K562 (cell line): ENCODE data around the gene MARK4. TPM values are rescaled to one million over a fixed set of nuclear protein-coding genes. Genes with fewer than 3 reads are reported as not detected.

ENCODE experiments used
- ATAC-seq: fragments of 200-7000 bp; cut with Tn5 transposase; 3 replicates; pipeline ENCODE4 v1.9.1; 2020; ENCODE audit warnings: moderate library complexity
- BruUV-seq: library from RNA; stranded (reverse); fragments of 400-500 nt; replicated peaks from 2 replicates; lab custom pipeline; 2021; lab: Mats Ljungman, UMichigan
- CTCF ChIA-PET: fragments of 300-600 bp; formaldehyde crosslinking; extraction: SDS; loops from one replicate; lab custom pipeline; 2021; ENCODE audit warnings: low intra/inter-chr PET ratio; lab: Yijun Ruan, JAX
- POLR2A ChIA-PET: fragments of 300-600, 350-650 bp; sonication (Branson Sonifier 250); formaldehyde crosslinking; extraction: SDS; loops from one replicate; lab custom pipeline; 2021; ENCODE audit warnings: antibody characterized with exemption, inconsistent platforms; lab: Yijun Ruan, JAX
- DNase-seq, 4 experiments: peaks; one replicate each; pipeline versions ENCODE4 v3.0.0 to v3.0.0-alpha.2; 2011 to 2018; ENCODE audit warnings: low spot score in 3 of 4, mixed read lengths in 3 of 4; ENCODE audit errors: extremely low read depth in 1 of 4
- FAIRE-seq: peaks from 2 replicates; lab custom pipeline; 2011; peaks lifted over from hg19 to GRCh38; lab: Jason Lieb, UNC
- H2AFZ ChIP-seq: 2 replicates; pipeline ENCODE4 v1.6.0; 2011; ENCODE audit warnings: low read depth, low read length, control low read depth, inconsistent platforms
- H3K27ac ChIP-seq: fragments of 200-600 bp; 3 replicates; pipeline ENCODE4 v1.8.0; 2011; ENCODE audit warnings: low read depth, mild to moderate bottlenecking, control low read depth, inconsistent platforms, low read length, moderate library complexity, mixed read lengths; ENCODE audit errors: extremely low read depth
- H3K27me3 ChIP-seq, 2 experiments: fragments of 300-600 bp in 1 of 2; 2 replicates in 1 of 2; 3 replicates in 1 of 2; pipeline versions ENCODE4 v1.6.0 to v1.8.0; 2011; ENCODE audit warnings: inconsistent platforms in 2 of 2, low read length in 2 of 2, mild to moderate bottlenecking in 1 of 2, mixed read lengths in 1 of 2, moderate library complexity in 1 of 2; ENCODE audit not compliant: control insufficient read depth in 2 of 2, insufficient read depth in 2 of 2
- H3K36me3 ChIP-seq: fragments of 300-600 bp; 3 replicates; pipeline ENCODE4 v1.8.0; 2011; ENCODE audit warnings: mild to moderate bottlenecking, low read length, inconsistent platforms; ENCODE audit not compliant: control insufficient read depth, insufficient read depth
- H3K4me1 ChIP-seq, 2 experiments: fragments of 200-600 bp in 1 of 2; replicated peaks in 1 of 2; 2 replicates in 1 of 2; 3 replicates in 1 of 2; pipeline versions ENCODE4 v1.5.1 to v1.8.0; 2011; ENCODE audit warnings: inconsistent platforms in 2 of 2, low read length in 2 of 2, mild to moderate bottlenecking in 1 of 2, mixed read lengths in 1 of 2, moderate library complexity in 1 of 2; ENCODE audit not compliant: control insufficient read depth in 2 of 2, insufficient read depth in 2 of 2
- H3K4me2 ChIP-seq: 2 replicates; pipeline ENCODE4 v1.6.1; 2011; ENCODE audit warnings: low read length, control low read depth, inconsistent platforms, mixed read lengths; ENCODE audit not compliant: insufficient read depth
- H3K4me3 ChIP-seq: fragments of 200-600 bp; sonication (generic), shearing (Covaris generic); 2 replicates; pipeline ENCODE4 v1.5.1; 2016; ENCODE audit warnings: control low read depth, inconsistent platforms
- H3K79me2 ChIP-seq: fragments of 200-600 bp; 3 replicates; pipeline ENCODE4 v1.8.0; 2011; ENCODE audit warnings: low read length, inconsistent platforms; ENCODE audit not compliant: control insufficient read depth, insufficient read depth
- H3K9ac ChIP-seq, 2 experiments: 2 replicates each; pipeline versions ENCODE4 v1.6.0 to v1.6.1; 2011; ENCODE audit warnings: low read depth in 2 of 2, low read length in 2 of 2, control low read depth in 1 of 2, inconsistent platforms in 1 of 2, mild to moderate bottlenecking in 1 of 2, mixed read lengths in 1 of 2; ENCODE audit not compliant: insufficient read depth in 1 of 2
- H3K9me1 ChIP-seq: one replicate; pipeline ENCODE4 v1.6.0; 2011; ENCODE audit warnings: inconsistent platforms, mild to moderate bottlenecking, low read length, moderate library complexity; ENCODE audit not compliant: control insufficient read depth, insufficient read depth
- H3K9me3 ChIP-seq: replicated peaks from 2 replicates; pipeline ENCODE4 v1.5.1; 2011; ENCODE audit warnings: low read depth, low read length, inconsistent platforms; ENCODE audit not compliant: control insufficient read depth, insufficient read depth
- H4K20me1 ChIP-seq: replicated peaks from 2 replicates; pipeline ENCODE4 v1.6.1; 2011; ENCODE audit warnings: low read length, inconsistent platforms, mixed read lengths; ENCODE audit not compliant: control insufficient read depth, insufficient read depth
- CBX8 ChIP-seq: fragments of 200-600 bp; sonication (generic); IDR thresholded peaks from 2 replicates; pipeline ENCODE4 v1.6.1; 2012; ENCODE audit warnings: borderline replicate concordance, mixed run types, low read depth, mild to moderate bottlenecking, moderate library complexity, mixed read lengths, low read length, control low read depth, inconsistent platforms; ENCODE audit not compliant: poor library complexity, severe bottlenecking; ENCODE audit errors: extremely low read depth
- ERF ChIP-seq: fragments of 450-650 bp; formaldehyde crosslinking; IDR thresholded peaks from 2 replicates; pipeline ENCODE4 v1.4.0; 2020; ENCODE audit warnings: mild to moderate bottlenecking, mixed read lengths
- FOSL1 ChIP-seq: fragments of 200-800 bp; sonication (Bioruptor generic); conservative IDR thresholded peaks from 2 replicates; pipeline ENCODE4 v1.6.1; 2016; ENCODE audit warnings: missing genetic modification characterization, missing compliant biosample characterization
- GTF3C2 ChIP-seq: IDR thresholded peaks from 3 replicates; pipeline ENCODE4 v1.6.1; 2011; ENCODE audit warnings: borderline replicate concordance, mild to moderate bottlenecking, moderate library complexity; ENCODE audit not compliant: insufficient read length; ENCODE audit errors: extremely low read depth
- L3MBTL2 ChIP-seq: fragments of 450-650 bp; IDR thresholded peaks from 2 replicates; pipeline ENCODE4 v1.6.1; 2016; ENCODE audit warnings: mild to moderate bottlenecking, moderate library complexity
- MIER1 ChIP-seq: fragments of 450-650 bp; IDR thresholded peaks from 2 replicates; pipeline ENCODE4 v1.6.1; 2016; ENCODE audit warnings: antibody characterized with exemption, mild to moderate bottlenecking, low read depth
- NELFE ChIP-seq: IDR thresholded peaks from 2 replicates; pipeline ENCODE4 v1.6.1; 2011; ENCODE audit warnings: mild to moderate bottlenecking; ENCODE audit not compliant: insufficient read depth, insufficient read length
- PRMT5 ChIP-seq: sonication (generic); formaldehyde crosslinking; IDR thresholded peaks from 2 replicates; pipeline ENCODE4 v1.5.0; 2020; ENCODE audit warnings: missing genetic modification reagents
- SMARCA4 ChIP-seq: fragments of 450-650 bp; IDR thresholded peaks from 2 replicates; pipeline ENCODE4 v1.6.1; 2016
- TOE1 ChIP-seq, 2 experiments: fragments of 450-650 bp in 1 of 2; sonication (generic) in 1 of 2; formaldehyde crosslinking in 1 of 2; IDR thresholded peaks; 2 replicates each; pipeline versions ENCODE4 v1.7.1 to v1.8.0; 2016 to 2022; ENCODE audit warnings: borderline replicate concordance in 2 of 2, mild to moderate bottlenecking in 2 of 2, antibody characterized with exemption in 1 of 2, inconsistent platforms in 1 of 2, low read depth in 1 of 2, missing genetic modification reagents in 1 of 2, moderate library complexity in 1 of 2
- U2AF1 ChIP-seq: fragments of 200-400 bp; formaldehyde crosslinking; optimal IDR thresholded peaks from 2 replicates; pipeline ENCODE3; 2017; ENCODE audit warnings: mild to moderate bottlenecking, low read depth, low read length, moderate library complexity
- ZZZ3 ChIP-seq: fragments of 450-650 bp; IDR thresholded peaks from 2 replicates; pipeline ENCODE4 v1.6.1; 2016; ENCODE audit warnings: antibody characterized with exemption, mild to moderate bottlenecking, moderate library complexity
- WGBS: fragments of 100-300 bp; shearing (Covaris generic); methylation state at CpG from one replicate; pipeline ENCODE4 v1.1.6; 2016; ENCODE audit warnings: low coverage, mixed read lengths; ENCODE audit not compliant: insufficient coverage; ENCODE audit errors: missing lambda C conversion rate; 5-methylcytosine and 5-hydroxymethylcytosine counted together
- in situ Hi-C: fragments of 300-500 bp; cut with MboI; formaldehyde crosslinking; loops from 4 replicates; pipeline ENCODE4 v1.15.0; 2018; ENCODE audit warnings: inconsistent platforms, mixed read lengths
- intact Hi-C: fragments of 100-400 bp; cut with micrococcal nuclease; formaldehyde crosslinking; loops from 2 replicates; pipeline ENCODE4 v1.14.2; 2022
- polyA plus RNA-seq, 8 experiments: library from polyadenylated mRNA; depleted of rRNA in 4 of 8; stranded (reverse) in 5 of 8; unstranded in 3 of 8; fragments of >200 nt; fragmentation: Nextera tagmentation in 2 of 8; fragmentation: Illumina TruSeq in 1 of 8; extraction: Ambion mirVana in 2 of 8; extraction: Trizol in 1 of 8; gene quantifications; 2 replicates each; pipeline versions ENCODE4 v1.2.1 to v1.2.3, GENCODE V29; 2011 to 2014; ENCODE audit warnings: inconsistent platforms in 1 of 8, missing spikeins in 1 of 8
- total RNA-seq, 7 experiments: library from RNA; depleted of rRNA in 6 of 7; stranded (reverse); fragments of >200 nt in 6 of 7; fragmentation: Illumina TruSeq in 2 of 7; extraction: Trizol in 2 of 7; gene quantifications; 2 replicates each; pipeline versions ENCODE4 v1.2.1 to v1.2.3, GENCODE V29; 2011 to 2021; ENCODE audit warnings: low replicate concordance in 1 of 7
- TF ChIP-seq, protein P1 (sequence below): fragments of 250-450 bp; sonication (Bioruptor Pico); IDR thresholded peaks from 2 replicates; pipeline ENCODE4 v1.9.0; 2021; ENCODE audit warnings: mild to moderate bottlenecking, inconsistent platforms

The MARK4 gene
- total and polyA plus RNA-seq, 9 of the 15 experiments (the other 6 are each of a cell fraction or from before 2014, with no cell fraction given) = 0.52 to 29.4 (median 8.6) TPM

- no peak overlapping the region for H3K4me3 ChIP-seq
- H3K4me1 ChIP-seq = no peaks in the 10 kb centered on the region; a peak in 1 of 5 replicates
- no peak overlapping the region for H3K4me2 ChIP-seq
- no peak overlapping the region for H3K9ac ChIP-seq
- no peak overlapping the region for H3K27ac ChIP-seq
- no peaks in the 10 kb centered on the region for H3K27me3 ChIP-seq
- no peak for FAIRE-seq
- BruUV-seq = no TSS peak
- H3K9me1 ChIP-seq = no peaks in the 10 kb centered on the region
- no peaks in the 10 kb centered on the region for H4K20me1 ChIP-seq
- 4% methylated on average over 12 of the region's 12 CpGs for WGBS
- no peaks in the 10 kb centered on the region for H3K9me3 ChIP-seq
- POLR2A ChIA-PET = no interaction called here
- in situ Hi-C loops = no loop called here
- H3K36me3 ChIP-seq = no peaks in the 10 kb centered on the region
- intact Hi-C loops = no loop called here
- peak in 1 of 4 experiments; percentile 37 for DNase-seq
- no peaks in the 10 kb centered on the region for H3K79me2 ChIP-seq
- peak; percentile 57 for ATAC-seq
- CTCF ChIA-PET = no interaction called here
- no peak overlapping the region for H2AFZ ChIP-seq
- TF ChIP-seq CBX8 (no peak), MIER1 (no peak), TOE1 (IDR thresholded peaks at IDR 0.05; ENCODE audit: borderline replicate concordance) (no peak), TOE1 (CRISPR knock-in tag; IDR thresholded peaks at IDR 0.05; ENCODE audit: borderline replicate concordance, low read depth) (no peak), GTF3C2 (no peak), U2AF1 (no peak), ERF (CRISPR knock-in tag) (no peak), PRMT5 (CRISPR knock-in tag) (no peak), SMARCA4 (no peak), L3MBTL2 (no peak), NELFE (no peak), ZZZ3 (no peak), FOSL1 (tag) (peak; percentile 68)
- TF ChIP-seq, protein P1, sequence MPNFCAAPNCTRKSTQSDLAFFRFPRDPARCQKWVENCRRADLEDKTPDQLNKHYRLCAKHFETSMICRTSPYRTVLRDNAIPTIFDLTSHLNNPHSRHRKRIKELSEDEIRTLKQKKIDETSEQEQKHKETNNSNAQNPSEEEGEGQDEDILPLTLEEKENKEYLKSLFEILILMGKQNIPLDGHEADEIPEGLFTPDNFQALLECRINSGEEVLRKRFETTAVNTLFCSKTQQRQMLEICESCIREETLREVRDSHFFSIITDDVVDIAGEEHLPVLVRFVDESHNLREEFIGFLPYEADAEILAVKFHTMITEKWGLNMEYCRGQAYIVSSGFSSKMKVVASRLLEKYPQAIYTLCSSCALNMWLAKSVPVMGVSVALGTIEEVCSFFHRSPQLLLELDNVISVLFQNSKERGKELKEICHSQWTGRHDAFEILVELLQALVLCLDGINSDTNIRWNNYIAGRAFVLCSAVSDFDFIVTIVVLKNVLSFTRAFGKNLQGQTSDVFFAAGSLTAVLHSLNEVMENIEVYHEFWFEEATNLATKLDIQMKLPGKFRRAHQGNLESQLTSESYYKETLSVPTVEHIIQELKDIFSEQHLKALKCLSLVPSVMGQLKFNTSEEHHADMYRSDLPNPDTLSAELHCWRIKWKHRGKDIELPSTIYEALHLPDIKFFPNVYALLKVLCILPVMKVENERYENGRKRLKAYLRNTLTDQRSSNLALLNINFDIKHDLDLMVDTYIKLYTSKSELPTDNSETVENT = no peak
These were observed 45.3 kb upstream of the MARK4 start for GRCh38 chr19:45205810-45206209.
